HuH-7.5 (cell line): ENCODE results near the gene NAA11.

Experiments
- DNase-seq: peaks from one replicate; pipeline ENCODE4 v3.0.0; 2011; ENCODE audit warnings: low spot score

NAA11 gene

DNA sequence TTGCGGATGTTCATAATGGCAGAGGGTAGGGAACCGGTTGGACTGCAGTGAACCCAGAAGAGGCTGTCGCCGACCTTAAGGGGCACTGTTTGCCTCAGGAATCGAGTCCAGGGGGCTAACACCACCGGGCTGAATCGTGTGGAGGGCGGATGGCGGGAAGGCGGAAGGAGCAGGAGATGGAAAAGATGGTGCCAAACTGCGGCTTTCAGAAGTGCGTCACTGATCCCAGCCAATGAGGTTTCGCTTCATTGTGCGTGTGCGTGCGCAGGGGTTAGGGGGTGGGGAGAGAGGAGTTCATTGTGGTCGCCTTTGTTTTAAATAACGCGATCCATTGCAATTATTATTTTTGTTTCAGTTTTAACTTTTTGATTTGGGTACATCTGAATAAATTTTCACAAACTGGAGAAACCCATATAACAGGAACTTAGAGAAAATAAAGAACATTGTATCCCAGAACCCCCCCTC, at the start of gene NAA11:
Gene NAA11 (minus strand): TSS at position 198 of the 465 bp plus-strand sequence. CDS start 184 bp downstream, at position 14.
- DNase-seq = no peak

GRCh38 chr4:79370026-79370425, 44.2 kb upstream of the NAA11 start:
- no peak for DNase-seq

GRCh38 chr4:79367096-79367495, 41.2 kb upstream of the NAA11 start:
- no peak for DNase-seq

DNA sequence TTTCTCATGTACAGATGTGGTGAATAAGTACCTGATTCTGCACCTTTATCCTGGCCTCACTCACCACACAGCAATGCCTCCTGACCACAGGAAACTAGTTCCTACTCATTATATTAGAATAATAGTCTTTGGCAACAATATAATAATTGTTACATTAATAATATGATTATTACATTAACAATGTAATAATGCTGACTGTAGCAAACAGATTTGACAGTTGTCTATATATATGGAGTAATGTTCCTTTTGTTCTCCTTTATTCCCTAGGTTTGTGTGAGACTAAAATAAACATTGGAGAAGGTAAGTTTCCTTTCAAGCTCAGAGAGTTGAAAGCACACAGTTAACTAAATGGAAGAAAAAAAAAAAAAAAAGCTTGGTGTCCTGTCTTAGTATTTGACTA, 40.6 kb upstream of the NAA11 start:
- no peak for DNase-seq

- DNase-seq = no peak
Measured at GRCh38 chr4:79364061-79364460, 38.2 kb upstream of the NAA11 start.

DNA sequence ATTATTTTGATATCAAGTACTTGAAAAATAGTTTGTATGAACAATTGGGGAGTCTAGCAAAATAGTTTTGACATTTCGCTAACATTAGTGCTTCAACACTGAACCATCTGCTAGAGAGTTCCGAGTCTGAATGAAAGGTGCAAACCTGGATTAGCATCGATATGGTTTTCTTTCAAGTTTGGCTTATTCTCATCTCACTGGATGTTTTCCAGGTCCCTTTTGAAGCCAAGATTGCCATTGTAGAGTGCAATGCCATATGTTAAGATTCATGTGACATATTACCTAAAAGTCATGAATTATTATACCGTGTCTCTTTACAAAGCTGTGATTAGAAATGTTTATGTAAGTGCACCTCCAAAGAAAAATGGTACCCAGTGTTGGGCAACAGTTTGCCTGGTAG, 36.8 kb upstream of the NAA11 start:
- DNase-seq = no peak

- DNase-seq = no peak
Measured at GRCh38 chr4:79360006-79360405, 34.1 kb upstream of the NAA11 start.

DNA sequence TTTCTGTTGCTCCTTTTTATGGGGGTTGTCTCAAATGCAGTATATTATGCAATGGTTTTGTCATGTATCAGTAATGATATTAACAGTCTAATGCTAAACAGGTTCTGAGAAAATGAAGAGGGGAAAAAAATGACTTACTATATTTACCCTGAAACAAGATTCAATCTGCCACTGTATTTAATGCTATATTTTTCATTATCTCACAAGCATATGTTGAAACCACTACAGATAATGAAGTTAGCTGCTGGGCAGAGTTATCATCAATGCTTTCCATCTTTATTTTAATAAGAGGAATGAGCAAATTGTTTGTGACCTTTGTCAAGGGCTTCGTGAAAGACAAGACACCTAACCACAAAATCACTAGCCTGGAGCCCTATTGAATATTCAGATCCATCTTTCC, 32.6 kb upstream of the NAA11 start:
- no peak for DNase-seq

DNA sequence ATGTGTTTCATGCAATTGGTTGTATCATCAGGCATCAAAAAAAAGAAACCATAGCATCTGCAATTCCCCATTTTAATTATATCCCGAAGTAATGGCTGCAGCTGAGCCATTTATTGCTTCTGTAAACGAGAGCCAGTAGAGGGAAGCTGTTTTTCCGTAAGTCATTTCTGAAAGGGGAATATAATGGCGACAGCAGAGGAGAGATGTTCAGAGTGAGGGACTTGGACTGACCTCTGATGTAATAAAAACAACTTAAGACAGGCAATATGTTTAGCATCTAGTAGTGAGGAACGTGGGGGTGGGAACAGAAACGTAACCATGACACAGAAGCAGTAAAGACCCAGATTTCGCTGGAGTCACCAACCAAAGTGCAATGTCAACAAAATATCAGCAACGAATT, 31.5 kb upstream of the NAA11 start:
- DNase-seq = no peak

- no peak for DNase-seq
Measured at GRCh38 chr4:79353075-79353474, 27.2 kb upstream of the NAA11 start.

GRCh38 chr4:79348405-79348804, 22.5 kb upstream of the NAA11 start:
- DNase-seq = no peak

- no peak for DNase-seq
Measured at GRCh38 chr4:79341893-79342653, 16.2 kb upstream of the NAA11 start.

DNA sequence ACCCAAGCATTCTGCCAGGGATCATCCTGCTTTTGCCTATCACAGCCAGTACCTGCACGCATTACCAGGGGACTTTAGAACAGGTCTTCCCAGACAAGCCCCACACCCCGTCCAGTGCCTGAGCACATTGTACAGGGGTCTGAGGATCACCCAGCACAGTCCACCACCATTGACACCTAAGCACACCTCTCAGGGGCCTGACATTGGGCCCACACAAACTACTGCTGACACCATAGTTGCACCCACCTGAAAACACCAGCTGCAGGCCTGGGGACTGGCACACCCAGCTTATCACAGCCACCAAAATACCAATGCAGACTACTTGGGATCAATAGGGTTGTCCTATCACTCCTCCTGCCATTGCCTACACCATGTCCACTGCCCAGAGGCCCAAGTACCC, 14.7 kb upstream of the NAA11 start:
- no peak for DNase-seq

DNA sequence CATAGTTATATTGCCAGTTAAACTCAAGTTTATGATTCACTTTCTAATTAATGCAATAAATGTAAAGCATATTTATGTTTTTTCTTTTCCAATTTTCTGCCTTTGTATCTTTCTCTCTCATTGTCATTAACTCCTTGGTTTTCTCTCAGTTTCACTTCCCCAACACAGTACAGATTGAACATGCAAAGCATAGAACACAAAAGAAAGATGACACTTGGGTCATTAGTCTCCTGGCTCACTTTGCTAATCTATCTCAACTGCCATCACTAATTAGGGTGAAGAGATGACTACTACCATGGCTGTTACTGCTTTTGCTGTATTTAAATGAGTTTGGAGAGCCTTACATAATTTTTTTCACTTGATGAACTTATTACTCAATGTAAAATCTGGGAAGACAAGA, 12.3 kb upstream of the NAA11 start:
- no peak for DNase-seq

DNA sequence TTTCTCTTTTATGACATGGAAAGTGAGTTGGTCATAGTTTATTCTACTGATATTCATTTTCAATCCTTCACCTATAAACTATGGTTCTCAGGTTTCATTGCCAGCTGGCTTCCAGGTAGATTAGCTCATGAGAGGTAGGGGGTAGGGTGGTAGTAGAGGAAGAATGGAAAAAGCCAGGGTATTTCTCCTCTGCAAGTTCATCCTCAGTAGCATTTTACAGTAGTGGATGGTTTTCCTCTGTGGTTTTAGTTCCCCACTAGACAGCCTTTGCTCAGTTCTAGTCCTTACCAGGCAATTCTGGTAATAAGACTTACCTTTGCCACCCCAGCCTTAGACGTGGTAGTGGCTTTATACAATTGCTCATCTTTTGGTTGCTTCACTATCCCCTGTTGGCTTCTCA, 8.9 kb upstream of the NAA11 start:
- no peak for DNase-seq

- DNase-seq = no peak
Measured at GRCh38 chr4:79334341-79334740, 8.5 kb upstream of the NAA11 start.

- no peak for DNase-seq
Measured at GRCh38 chr4:79331126-79331876, 5.4 kb upstream of the NAA11 start.

GRCh38 chr4:79330720-79331119, 4.9 kb upstream of the NAA11 start:
- DNase-seq = no peak

DNA sequence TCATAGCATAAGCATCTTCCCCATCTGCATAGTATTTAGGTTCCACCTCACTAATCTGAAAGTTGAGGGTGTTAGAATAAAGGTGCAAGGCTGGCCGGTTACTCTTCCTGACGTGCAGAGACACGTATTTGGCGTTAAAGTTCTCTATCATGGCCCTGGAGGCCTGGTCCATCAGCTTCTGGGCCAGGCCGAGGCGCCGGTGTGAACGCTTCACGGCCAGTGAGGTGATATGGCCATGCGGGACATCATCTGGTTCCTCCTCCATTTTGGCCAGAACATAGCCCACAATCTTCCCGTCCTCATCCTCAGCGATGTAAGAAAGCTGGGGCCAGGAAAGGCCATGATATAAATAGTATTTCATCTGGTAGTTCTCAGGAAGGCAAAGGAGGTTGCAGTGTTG, 425 bp downstream of the NAA11 start:
- no peak for DNase-seq

GRCh38 chr4:79319975-79320374, 5.9 kb downstream of the NAA11 start:
- DNase-seq = no peak

DNA sequence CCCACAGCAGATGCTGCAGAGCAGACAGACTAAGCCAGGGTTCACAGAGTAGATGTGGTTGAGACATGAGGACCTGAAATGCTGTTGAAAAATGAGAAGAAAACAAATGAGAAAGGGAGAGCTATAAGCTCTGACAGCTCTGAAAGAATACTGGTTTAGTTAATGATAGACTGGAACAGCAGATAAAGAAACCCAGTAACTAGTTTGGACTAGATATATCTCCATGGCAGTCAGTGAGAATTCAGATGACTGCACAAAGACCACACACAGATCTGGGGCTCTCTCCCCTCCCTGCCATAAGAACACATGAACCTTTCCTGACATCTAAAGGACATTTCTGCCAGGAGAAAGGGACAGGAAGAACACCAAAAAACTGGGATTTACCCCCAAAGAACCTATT, 8.2 kb downstream of the NAA11 start:
- no peak for DNase-seq

DNA sequence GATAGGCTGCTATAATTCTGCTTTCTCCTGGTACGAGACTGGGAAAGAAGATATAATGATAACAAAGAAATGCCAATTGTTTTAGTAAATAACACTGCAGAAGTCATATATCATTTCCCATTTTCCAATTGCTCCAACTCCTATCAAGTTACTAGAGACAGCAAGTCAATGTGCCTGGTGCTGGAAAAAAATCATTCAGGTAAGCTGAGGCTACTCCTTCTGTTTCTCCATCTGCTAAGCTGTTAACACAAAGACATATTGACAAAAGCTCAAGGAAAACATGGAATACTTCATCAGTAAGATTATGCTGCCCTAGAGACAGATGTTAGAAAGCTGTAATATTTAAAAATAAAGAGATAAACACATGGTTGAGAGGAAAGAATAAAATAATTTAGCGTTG, 10.0 kb downstream of the NAA11 start:
- no peak for DNase-seq

- no peak for DNase-seq
Measured at GRCh38 chr4:79311279-79311678, 14.6 kb downstream of the NAA11 start.

DNA sequence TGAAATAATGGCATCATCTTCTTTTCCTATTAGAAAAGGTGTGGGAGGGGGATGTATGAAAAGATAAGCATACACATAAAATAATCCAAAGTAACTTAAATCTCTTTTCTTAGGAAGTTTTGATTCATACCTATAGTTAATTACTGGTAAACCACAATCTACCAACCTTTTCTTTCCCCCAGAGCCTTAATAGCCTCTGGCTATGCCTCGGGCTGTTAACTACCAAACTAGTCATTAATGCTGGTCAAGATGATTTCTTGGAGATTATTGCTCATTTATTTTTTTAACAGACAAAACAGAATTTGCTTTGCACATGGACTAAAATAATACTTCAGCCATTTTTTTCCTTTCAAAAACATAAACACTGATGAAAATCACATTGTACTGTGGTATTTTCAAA, 16.9 kb downstream of the NAA11 start:
- no peak for DNase-seq
